ENCODE measurements around the gene ZFPM1. TPM values are rescaled to one million over a fixed set of nuclear protein-coding genes. Genes with fewer than 3 reads are reported as not detected.

ZFPM1 gene
- total RNA-seq, 4 donors from 2014 or later = 0.40 to 1.4 (median 0.59) TPM

GRCh38 chr16:88422733-88423447 lies 30.2 kb upstream of the ZFPM1 start:
- TF ChIP-seq POLR2AphosphoS5 (IDR thresholded peaks at IDR 0.05) (no peak), EP300 (IDR thresholded peaks at IDR 0.05) (no peak), CTCF (IDR thresholded peaks at IDR 0.05) (no peak), POLR2A (IDR thresholded peaks at IDR 0.05) (no peak)
- Histone ChIP-seq H3K36me3 (no peaks in the 10 kb centered on the region), H3K9me3 (no peaks in the 10 kb centered on the region), H3K4me1 (peaks cover 0 to 14% (median 0%) of the 10 kb centered on the region in 3 donors), H3K27ac (no peak overlapping the region), H3K4me3 (no peak overlapping the region), H3K27me3 (peaks cover 18% of the 10 kb centered on the region)
- ATAC-seq = no peak
- WGBS, 2 donors (ENCODE audit: low coverage in 1 of 2) = 39 to 46% methylated on average over 3 of the region's 3 CpGs

- Histone ChIP-seq H3K27me3 (peaks cover 18% of the 10 kb centered on the region), H3K4me3 (no peak overlapping the region), H3K9me3 (no peaks in the 10 kb centered on the region), H3K36me3 (no peaks in the 10 kb centered on the region), H3K4me1 (peaks cover 0 to 14% (median 0%) of the 10 kb centered on the region in 3 donors), H3K27ac (no peak overlapping the region)
- WGBS, 2 donors (ENCODE audit: low coverage in 1 of 2) = 85 to 93% methylated on average over 2 to 3 of the region's 6 CpGs
- no peak for ATAC-seq
- TF ChIP-seq POLR2A (IDR thresholded peaks at IDR 0.05) (no peak), CTCF (IDR thresholded peaks at IDR 0.05) (no peak), EP300 (IDR thresholded peaks at IDR 0.05) (no peak), POLR2AphosphoS5 (IDR thresholded peaks at IDR 0.05) (no peak)
Measured at GRCh38 chr16:88423448-88423850, 29.6 kb upstream of the ZFPM1 start.

- no peak for TF ChIP-seq CTCF (IDR thresholded peaks at IDR 0.05)
- no peak for TF ChIP-seq POLR2A (IDR thresholded peaks at IDR 0.05)
- no peak for TF ChIP-seq EP300 (IDR thresholded peaks at IDR 0.05)
- TF ChIP-seq POLR2AphosphoS5 (IDR thresholded peaks at IDR 0.05) = no peak
- peak; percentile 28 for ATAC-seq
- Histone ChIP-seq H3K9me3 (no peaks in the 10 kb centered on the region), H3K27ac (no peak overlapping the region), H3K27me3 (peaks cover 31% of the 10 kb centered on the region), H3K4me1 (peaks cover 0 to 22% (median 0%) of the 10 kb centered on the region in 3 donors), H3K36me3 (no peaks in the 10 kb centered on the region), H3K4me3 (no peak overlapping the region)
- WGBS, 2 donors (ENCODE audit: low coverage in 1 of 2) = 31% methylated on average over 11 of the region's 24 CpGs; no CpG with 5 or more reads in 1 of the 2 donors
Measured at GRCh38 chr16:88424587-88425235, 28.4 kb upstream of the ZFPM1 start.

- no peak for ATAC-seq
- H3K27ac ChIP-seq = no peak overlapping the region
- H3K4me1 ChIP-seq = peaks cover 0 to 35% (median 6%) of the 10 kb centered on the region in 3 donors
- TF ChIP-seq POLR2A (IDR thresholded peaks at IDR 0.05) (no peak), CTCF (IDR thresholded peaks at IDR 0.05) (no peak), EP300 (IDR thresholded peaks at IDR 0.05) (no peak), POLR2AphosphoS5 (IDR thresholded peaks at IDR 0.05) (no peak)
- no peaks in the 10 kb centered on the region for H3K36me3 ChIP-seq
- no peak overlapping the region for H3K4me3 ChIP-seq
- WGBS, 2 donors (ENCODE audit: low coverage in 1 of 2) = 67% methylated on average over 3 of the region's 13 CpGs; no CpG with 5 or more reads in 1 of the 2 donors
- H3K9me3 ChIP-seq = no peaks in the 10 kb centered on the region
- peaks cover 36% of the 10 kb centered on the region for H3K27me3 ChIP-seq
Measured at GRCh38 chr16:88426018-88426417, 27.1 kb upstream of the ZFPM1 start.
